ENCODE data around the gene XYLT1. TPM values are rescaled to one million over a fixed set of nuclear protein-coding genes. Genes with fewer than 3 reads are reported as not detected.

The XYLT1 gene
- polyA plus RNA-seq, 1 donor (not counting 4 experiments of a cell fraction or from before 2014, with no cell fraction given), result 4.4 TPM

- Histone ChIP-seq H4K20me1 (ENCODE audit: control insufficient read depth, extremely low read depth, insufficient read depth, low read length) (no peaks in the 10 kb centered on the region), H3K27ac (ENCODE audit: control insufficient read depth, insufficient read depth, low read length) (no peak overlapping the region), H3K9ac (ENCODE audit: control insufficient read depth, extremely low read depth, insufficient read depth, low read length) (no peak overlapping the region), H3K4me1 (ENCODE audit: control insufficient read depth, extremely low read depth, insufficient read depth, low read length) (no peaks in the 10 kb centered on the region), H2AFZ (ENCODE audit: control insufficient read depth, low read length) (no peak overlapping the region), H3K9me3 (ENCODE audit: control insufficient read depth, low read depth, low read length) (no peaks in the 10 kb centered on the region), H3K27me3 (ENCODE audit: control insufficient read depth, extremely low read depth, insufficient read depth, low read length) (no peaks in the 10 kb centered on the region), H3K36me3 (ENCODE audit: control insufficient read depth in 2 of 2, extremely low read depth in 1 of 2, insufficient read depth in 2 of 2, low read length in 2 of 2) (no peaks in the 10 kb centered on the region), H3K4me2 (ENCODE audit: control insufficient read depth, extremely low read depth, insufficient read depth, low read depth, low read length) (no peak overlapping the region), H3K79me2 (ENCODE audit: control insufficient read depth, insufficient read depth, low read length) (no peaks in the 10 kb centered on the region), H3K4me3 (ENCODE audit: control insufficient read depth in 2 of 3, extremely low read depth in 1 of 3, insufficient read depth in 2 of 3, low read depth in 1 of 3, low read length in 3 of 3) (no peak overlapping the region), H3K9me1 (ENCODE audit: control insufficient read depth, extremely low read depth, insufficient read depth, low read length) (no peaks in the 10 kb centered on the region)
- FAIRE-seq (no peak), DNase-seq (ENCODE audit: low read depth, low spot score) (no peak)
- dilution Hi-C loops (cut with MboI; ENCODE audit: extremely low pct_ligation_motif_present, low sequenced_read_pairs), result no loop called here
- TF ChIP-seq CTCF (optimal IDR thresholded peaks at IDR 0.05 in 1 of 3, IDR thresholded peaks at IDR 0.05 in 1 of 3, conservative IDR thresholded peaks at IDR 0.05 in 1 of 3; ENCODE audit: extremely low read depth in 1 of 3, insufficient read depth in 2 of 3, low read length in 3 of 3), result no peak
- no peak for TF ChIP-seq EZH2 (IDR thresholded peaks at IDR 0.05; ENCODE audit: low read length)
Measured at GRCh38 chr16:17387256-17387655, 83.5 kb downstream of the XYLT1 start.

- H3K9me3 ChIP-seq (ENCODE audit: control insufficient read depth, low read depth, low read length), result no peaks in the 10 kb centered on the region
- no peak overlapping the region for H3K27ac ChIP-seq (ENCODE audit: control insufficient read depth, insufficient read depth, low read length)
- dilution Hi-C loops (cut with MboI; ENCODE audit: extremely low pct_ligation_motif_present, low sequenced_read_pairs), result no loop called here
- H3K4me1 ChIP-seq (ENCODE audit: control insufficient read depth, extremely low read depth, insufficient read depth, low read length), result no peaks in the 10 kb centered on the region
- H3K4me2 ChIP-seq (ENCODE audit: control insufficient read depth, extremely low read depth, insufficient read depth, low read depth, low read length), result no peak overlapping the region
- no peaks in the 10 kb centered on the region for H3K36me3 ChIP-seq (ENCODE audit: control insufficient read depth in 2 of 2, extremely low read depth in 1 of 2, insufficient read depth in 2 of 2, low read length in 2 of 2)
- TF ChIP-seq EZH2 (IDR thresholded peaks at IDR 0.05; ENCODE audit: low read length) (no peak), CTCF (optimal IDR thresholded peaks at IDR 0.05 in 1 of 3, IDR thresholded peaks at IDR 0.05 in 1 of 3, conservative IDR thresholded peaks at IDR 0.05 in 1 of 3; ENCODE audit: extremely low read depth in 1 of 3, insufficient read depth in 2 of 3, low read length in 3 of 3) (no peak)
- no peaks in the 10 kb centered on the region for H4K20me1 ChIP-seq (ENCODE audit: control insufficient read depth, extremely low read depth, insufficient read depth, low read length)
- no peak overlapping the region for H2AFZ ChIP-seq (ENCODE audit: control insufficient read depth, low read length)
- H3K27me3 ChIP-seq (ENCODE audit: control insufficient read depth, extremely low read depth, insufficient read depth, low read length), result no peaks in the 10 kb centered on the region
- no peaks in the 10 kb centered on the region for H3K79me2 ChIP-seq (ENCODE audit: control insufficient read depth, insufficient read depth, low read length)
- no peak for DNase-seq (ENCODE audit: low read depth, low spot score)
- no peak for FAIRE-seq
- no peak overlapping the region for H3K4me3 ChIP-seq (ENCODE audit: control insufficient read depth in 2 of 3, extremely low read depth in 1 of 3, insufficient read depth in 2 of 3, low read depth in 1 of 3, low read length in 3 of 3)
- H3K9me1 ChIP-seq (ENCODE audit: control insufficient read depth, extremely low read depth, insufficient read depth, low read length), result no peaks in the 10 kb centered on the region
- no peak overlapping the region for H3K9ac ChIP-seq (ENCODE audit: control insufficient read depth, extremely low read depth, insufficient read depth, low read length)
Measured at GRCh38 chr16:17386229-17386628, 84.5 kb downstream of the XYLT1 start.
